ENCODE data around the gene PCDH8. TPM values are rescaled to one million over a fixed set of nuclear protein-coding genes. Genes with fewer than 3 reads are reported as not detected.

Gene PCDH8
- total RNA-seq (2014; rRNA removed), result not detected in 2 replicates
- not detected for polyA plus RNA-seq (2012)

DNA sequence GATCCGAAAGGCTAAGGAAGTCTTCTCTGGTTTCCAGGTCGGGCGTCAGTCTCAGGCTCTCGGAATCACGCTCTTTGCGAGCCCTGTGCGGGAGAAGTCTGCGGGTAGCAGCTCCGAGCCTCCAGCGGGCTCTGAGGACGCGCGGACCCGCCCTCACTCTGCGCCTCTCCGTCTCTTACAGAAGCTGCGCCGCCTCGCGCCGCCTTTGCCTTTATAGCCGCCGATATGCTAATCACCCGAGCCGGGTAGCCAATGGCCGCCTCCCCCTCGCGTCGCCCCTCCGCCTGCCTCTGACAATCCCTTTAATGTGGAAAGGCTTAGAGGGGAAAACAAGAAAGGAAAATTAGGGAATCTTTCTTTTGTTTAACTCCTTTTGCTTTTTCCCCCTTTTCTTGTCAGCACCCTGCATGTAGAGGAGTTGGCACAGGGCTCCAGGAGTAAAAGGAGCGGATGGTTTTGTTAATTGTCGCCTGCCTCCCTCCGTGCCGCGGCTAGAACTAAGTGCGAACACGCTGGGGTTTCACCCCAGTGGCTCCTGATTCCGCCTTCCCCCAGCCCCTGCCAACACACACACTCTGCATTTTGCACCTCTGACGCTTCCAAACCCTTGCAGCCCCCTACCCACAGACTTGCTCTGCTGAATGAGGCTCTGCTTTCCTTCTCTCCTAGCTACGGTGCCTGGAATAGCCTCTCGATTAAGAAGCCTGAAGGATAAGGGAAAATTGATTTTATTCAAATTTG lies at the start of gene PCDH8:
TSS of gene PCDH8 (minus strand) at position 186 of the 741 bp plus-strand sequence. CDS start 204 bp downstream, outside the sequence.
- no peak for DNase-seq (ENCODE audit: low read depth)

- DNase-seq (ENCODE audit: low read depth), result no peak
These were observed 48.6 kb upstream of the PCDH8 start for GRCh38 chr13:52896827-52897659.

GRCh38 chr13:52894413-52894812 lies 46.0 kb upstream of the PCDH8 start:
- DNase-seq (ENCODE audit: low read depth), result no peak

- no peak for DNase-seq (ENCODE audit: low read depth)
These were observed 44.5 kb upstream of the PCDH8 start for GRCh38 chr13:52892925-52893324.

DNA sequence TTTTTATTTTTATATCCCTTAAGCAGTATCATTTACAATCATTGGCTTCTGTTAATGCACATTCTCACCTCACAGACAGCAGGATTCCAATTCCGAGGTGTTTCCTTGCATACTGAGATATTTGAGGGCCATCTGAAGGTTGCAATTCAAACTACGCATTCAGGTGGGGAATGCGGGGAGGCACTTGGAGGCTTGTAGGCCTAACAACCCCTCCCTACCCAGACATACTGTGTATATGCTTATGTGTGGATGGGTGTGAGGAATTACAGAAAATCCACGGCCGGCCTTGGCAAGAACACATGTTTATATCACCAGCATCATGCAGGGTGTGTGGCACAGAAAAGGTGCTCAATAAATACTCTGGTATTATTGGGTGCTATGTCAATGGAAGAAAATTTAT lies 43.3 kb upstream of the PCDH8 start:
- no peak for DNase-seq (ENCODE audit: low read depth)

- DNase-seq (ENCODE audit: low read depth), result no peak
These were observed 38.7 kb upstream of the PCDH8 start for GRCh38 chr13:52887165-52887564.

- no peak for DNase-seq (ENCODE audit: low read depth)
These were observed 36.7 kb upstream of the PCDH8 start for GRCh38 chr13:52885141-52885540.

GRCh38 chr13:52884429-52885010 lies 36.1 kb upstream of the PCDH8 start:
- no peak for DNase-seq (ENCODE audit: low read depth)

DNA sequence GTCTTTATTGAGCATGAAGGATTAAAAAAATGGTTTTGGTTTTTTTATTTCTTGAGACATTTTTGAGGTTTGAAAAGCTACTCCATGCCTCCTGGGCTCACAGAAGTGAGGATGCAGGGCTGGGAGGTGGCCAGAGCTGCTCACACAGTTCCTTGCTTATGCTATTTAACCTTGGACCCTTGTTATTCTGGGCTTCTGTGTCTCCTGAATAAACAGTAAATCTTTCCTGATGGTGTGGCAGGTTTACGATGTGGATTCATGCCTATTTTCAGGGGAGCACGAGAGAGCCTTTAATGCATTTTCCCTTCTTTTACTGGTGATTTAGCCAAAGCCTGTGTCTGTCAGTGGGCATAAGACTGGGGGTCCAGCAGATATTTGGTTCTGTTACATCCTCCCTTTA lies 34.3 kb upstream of the PCDH8 start:
- no peak for DNase-seq (ENCODE audit: low read depth)

DNA sequence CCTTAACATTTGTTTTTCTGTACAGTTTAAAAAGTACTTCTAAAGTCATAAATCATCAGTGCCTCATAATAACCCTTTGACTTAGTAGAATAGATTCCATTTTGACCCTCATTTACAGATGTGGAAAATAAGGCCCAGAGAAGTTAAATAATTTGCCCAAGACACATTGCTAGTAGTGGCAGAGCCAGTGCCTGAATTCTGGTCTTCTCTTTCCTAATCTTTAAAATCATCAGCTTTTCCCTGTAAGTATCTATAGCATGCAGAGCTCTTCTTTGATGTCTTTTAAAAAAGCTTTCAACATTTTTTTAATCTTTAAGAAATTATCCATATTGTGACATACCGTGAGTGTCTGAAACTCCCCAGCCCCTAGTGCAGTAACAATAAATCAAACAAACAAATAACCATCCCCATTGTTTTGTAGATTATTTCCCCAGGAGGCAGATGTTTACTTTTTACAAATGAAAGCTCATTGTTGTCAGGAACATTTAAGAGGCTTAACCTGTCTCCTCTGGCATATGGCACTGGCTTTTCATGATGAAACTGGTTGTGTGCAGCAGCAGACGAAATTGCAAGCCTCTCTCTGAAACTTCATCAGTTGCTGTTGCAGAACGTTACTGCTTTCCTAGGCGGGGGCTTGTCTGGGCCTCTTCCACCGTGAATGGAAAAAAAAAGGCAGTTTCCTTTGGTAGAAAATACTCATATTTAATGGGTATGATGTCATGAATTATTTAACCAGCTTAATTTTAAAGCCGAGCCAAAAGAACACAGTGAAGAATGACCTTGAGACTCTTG lies 31.7 kb upstream of the PCDH8 start:
- DNase-seq (ENCODE audit: low read depth), result no peak

- no peak for DNase-seq (ENCODE audit: low read depth)
These were observed 30.4 kb upstream of the PCDH8 start for GRCh38 chr13:52878831-52879230.

GRCh38 chr13:52870143-52870542 lies 21.7 kb upstream of the PCDH8 start:
- no peak for DNase-seq (ENCODE audit: low read depth)

DNA sequence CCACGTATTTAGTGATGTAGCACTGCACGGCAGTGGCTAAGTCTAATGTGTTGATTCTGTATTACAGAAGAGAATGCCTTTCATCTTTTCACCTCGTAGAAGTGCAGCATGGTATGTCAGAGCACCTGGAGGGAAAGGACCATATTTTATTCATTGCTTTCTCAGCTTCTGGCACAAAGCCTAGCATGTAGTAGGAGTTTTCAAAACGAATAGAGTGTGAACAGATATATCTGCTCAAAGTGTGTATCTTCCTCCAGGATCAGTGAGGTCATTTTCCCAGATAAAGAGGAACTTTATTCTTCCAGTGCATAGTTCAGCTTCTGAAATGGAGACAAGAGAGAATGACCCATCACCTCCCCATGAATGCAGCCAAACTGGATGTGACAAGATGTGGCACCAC lies 21.2 kb upstream of the PCDH8 start:
- DNase-seq (ENCODE audit: low read depth), result no peak

GRCh38 chr13:52869050-52869449 lies 20.6 kb upstream of the PCDH8 start:
- DNase-seq (ENCODE audit: low read depth), result no peak

GRCh38 chr13:52868190-52868589 lies 19.8 kb upstream of the PCDH8 start:
- no peak for DNase-seq (ENCODE audit: low read depth)

- no peak for DNase-seq (ENCODE audit: low read depth)
These were observed 16.5 kb upstream of the PCDH8 start for GRCh38 chr13:52864941-52865340.

DNA sequence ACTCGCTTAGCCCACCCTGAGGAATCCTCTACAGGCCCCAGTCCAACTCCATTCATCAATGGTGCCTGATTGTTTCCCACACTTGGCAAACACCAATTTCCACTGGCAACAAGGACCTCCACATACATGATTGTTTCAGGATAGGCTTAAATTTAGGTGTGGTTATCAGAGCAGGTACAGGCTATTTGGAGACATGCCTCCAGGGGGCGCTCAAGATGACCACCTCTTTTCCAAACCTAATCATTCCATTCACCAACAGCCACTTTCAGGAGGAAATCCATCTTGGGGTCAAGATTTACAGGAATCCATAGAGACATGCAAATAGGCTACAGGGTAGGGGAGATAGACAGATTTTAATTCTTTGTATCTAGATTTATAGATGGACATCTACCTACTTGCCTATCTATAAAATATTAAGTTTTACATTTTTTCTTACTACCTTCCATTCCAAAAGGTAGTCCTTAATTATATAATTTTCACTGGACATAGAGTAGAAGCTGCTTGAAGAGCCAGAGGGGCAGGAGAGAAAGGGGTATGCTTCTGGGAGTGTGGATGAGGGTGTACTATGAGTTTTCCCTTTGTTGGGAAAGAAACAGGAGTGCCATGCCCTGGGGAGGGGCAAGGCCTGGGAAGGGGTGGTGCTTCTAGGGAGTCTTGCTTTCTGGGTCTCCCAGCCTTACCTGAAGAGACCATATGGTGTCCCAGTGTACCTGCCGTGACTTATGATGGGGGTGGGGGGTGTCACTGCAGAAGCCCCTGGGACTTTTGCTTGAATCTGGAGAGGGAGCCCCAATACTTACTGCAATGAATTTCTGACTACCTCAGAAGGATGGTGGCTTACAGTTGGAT lies 14.1 kb upstream of the PCDH8 start:
- DNase-seq (ENCODE audit: low read depth), result no peak

- no peak for DNase-seq (ENCODE audit: low read depth)
These were observed 4.0 kb upstream of the PCDH8 start for GRCh38 chr13:52852444-52852843.

- peak; percentile 11 for DNase-seq (ENCODE audit: low read depth)
These were observed 2.9 kb upstream of the PCDH8 start for GRCh38 chr13:52851137-52851962.

Measured in LHCN-M2 (cell line).